ENCODE results near the gene KIF25.

GRCh38 chr6:168067081-168067759 lies 69.7 kb downstream of the KIF25 start:
- TF ChIP-seq POLR2A (IDR thresholded peaks at IDR 0.05): no peak
- no peak for TF ChIP-seq CTCF (IDR thresholded peaks at IDR 0.05)

All from heart left ventricle (tissue), 13 donors.